ENCODE data around the gene RSPH4A. TPM values are rescaled to one million over a fixed set of nuclear protein-coding genes. Genes with fewer than 3 reads are reported as not detected.
"Not testable (repeated sequence)": the region's sequence is repeated elsewhere in the genome, so short reads cannot be mapped to it uniquely, and the experiment has no call there.

RSPH4A gene
- total RNA-seq, result not detected

DNA sequence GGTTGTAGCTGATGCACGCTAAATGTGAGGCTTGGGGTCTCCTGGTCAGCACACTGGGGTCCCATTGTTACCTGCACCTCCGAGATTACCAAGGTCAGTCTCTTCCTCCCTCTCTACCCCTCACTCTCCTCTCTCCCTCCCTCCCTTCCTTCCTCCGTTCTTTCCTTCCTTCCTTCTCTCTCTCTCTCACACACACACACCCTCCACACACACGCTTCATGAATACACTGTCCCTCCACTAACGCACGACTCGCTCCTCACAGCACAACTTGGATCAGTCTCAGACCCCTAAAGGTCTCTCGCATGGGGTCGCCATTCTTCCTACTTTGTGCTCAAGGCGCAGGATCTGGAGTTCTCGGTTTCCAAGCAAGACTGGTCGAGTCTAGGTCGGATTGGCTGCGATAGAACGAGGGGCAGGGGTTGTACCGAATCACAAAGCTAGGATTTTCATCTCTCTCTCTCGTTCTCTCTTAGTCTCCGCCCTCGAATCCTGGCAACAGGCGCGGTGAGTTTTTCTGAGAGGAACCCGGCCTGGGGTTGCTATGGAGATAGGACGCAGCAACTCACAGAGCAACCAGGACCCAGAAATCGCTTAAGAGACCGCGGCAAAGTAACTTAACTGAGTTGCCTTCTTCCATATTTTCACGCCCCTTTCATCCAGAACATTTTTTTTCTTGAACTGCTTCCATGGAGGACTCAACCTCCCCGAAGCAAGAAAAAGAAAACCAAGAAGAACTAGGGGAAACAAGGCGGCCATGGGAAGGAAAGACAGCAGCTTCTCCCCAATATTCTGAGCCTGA, at the start of gene RSPH4A:
RSPH4A (plus strand) TSS at position 543 of the 800 bp plus-strand sequence; CDS start at position 688, 145 bp downstream.
- DNase-seq (ENCODE audit: low spot score), result peak; percentile 69
- peak; percentile 96 for ATAC-seq

DNA sequence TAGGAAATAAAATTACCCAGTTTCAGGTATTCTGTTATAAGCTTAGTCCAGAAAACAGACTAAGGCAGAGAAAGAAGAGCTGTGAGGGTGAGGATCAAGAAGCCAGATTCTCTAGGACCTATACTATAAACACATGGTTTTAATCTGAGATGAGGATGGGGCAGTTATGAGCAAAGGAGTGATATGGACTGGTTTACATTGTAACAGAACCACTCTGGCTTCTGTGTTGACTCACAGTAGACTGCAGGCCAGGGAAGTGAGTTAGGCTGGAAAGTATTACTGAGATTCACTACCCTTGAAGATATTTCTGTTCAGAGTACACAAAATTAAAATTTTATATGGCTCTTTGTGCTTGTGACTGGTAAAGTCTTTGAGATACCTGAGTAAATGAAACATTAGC, 48.2 kb upstream of the RSPH4A start:
- DNase-seq (ENCODE audit: low spot score) (no peak), ATAC-seq (no peak)

DNA sequence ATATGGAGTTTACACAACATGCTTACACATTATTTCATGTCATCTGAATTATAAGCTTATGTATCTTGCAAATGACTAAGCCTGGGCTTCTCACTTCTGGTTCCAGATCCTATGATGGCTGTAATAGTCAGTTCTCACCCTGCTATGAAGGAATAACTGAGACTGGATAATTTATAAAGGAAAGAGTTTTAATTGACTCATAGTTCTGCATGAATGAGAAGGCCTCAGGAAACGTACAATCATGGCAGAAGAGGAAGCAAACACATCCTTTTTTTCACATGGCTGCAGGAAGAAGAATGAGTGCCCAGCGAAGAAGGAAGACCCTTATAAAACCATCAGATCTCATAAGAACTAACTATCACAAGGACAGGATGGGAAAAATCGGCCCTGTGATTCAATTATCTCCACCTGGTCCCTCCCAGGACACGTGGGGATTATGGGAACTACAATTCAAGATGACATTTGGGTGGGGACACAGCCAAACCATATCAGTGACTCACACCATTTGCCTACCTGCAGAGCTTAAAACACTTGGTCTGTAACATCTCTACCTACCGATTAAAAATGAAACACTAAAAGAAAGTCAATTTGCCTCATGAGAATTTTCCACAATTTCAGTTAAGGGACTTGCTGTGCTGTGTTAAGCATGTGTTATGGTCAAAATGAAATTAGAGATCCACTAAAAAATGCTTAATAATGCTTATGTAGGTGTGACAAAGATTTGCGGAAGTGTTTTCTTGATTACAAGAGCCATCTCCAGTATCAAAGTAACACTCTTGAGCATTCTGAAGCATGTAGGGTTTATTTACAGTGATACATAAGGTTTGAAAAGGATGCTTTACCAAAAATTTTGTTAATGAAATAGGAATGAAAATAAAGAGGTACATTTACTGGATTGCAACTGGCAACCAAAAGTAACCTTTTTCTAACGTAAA, 47.2 kb upstream of the RSPH4A start:
- DNase-seq (ENCODE audit: low spot score), result no peak
- no peak for ATAC-seq

DNA sequence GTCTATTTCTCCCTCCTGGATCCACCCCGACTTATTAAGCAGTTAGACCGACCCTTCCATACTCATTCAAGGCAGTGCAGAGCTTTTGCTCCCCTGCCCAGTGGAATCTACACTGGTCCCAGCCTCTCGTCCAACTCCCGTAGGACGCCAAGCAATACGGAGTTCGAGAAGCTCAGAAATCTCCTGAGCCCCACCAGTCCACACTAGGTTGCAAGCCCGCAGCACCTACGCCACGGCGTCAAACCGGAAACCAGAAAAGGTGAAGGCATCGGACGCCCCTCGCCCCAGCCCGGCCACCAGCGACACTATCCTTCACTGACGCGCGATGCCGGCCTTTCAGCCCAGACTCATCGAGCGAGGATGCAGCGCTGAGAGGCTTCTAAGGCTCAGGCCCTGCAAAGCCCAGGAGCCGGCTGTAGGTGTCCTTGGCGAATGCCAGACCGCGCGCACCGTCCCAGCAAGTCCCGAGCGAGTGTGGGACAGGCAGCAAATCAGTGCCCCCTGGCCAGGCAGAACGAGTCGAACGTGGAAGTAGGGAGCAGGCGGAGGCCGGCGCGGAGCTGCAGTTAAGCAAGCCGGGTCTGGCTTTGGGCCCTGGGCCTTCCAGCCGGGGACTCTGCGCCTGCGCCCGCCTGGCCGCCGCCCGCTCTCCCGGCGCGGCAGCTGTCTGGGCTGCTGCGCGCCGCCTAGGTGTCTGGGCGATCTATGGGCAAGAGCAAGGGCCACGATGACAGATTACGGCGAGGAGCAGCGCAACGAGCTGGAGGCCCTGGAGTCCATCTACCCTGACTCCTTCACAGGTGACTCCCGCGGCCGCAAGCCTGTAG, 45.2 kb upstream of the RSPH4A start, which contains the start of gene RWDD1:
RWDD1 (plus strand) TSS at position 649 of the 827 bp plus-strand sequence; CDS start at position 728, 79 bp downstream.
- ATAC-seq (peak; percentile 97), DNase-seq (ENCODE audit: low spot score) (peak; percentile 100)

DNA sequence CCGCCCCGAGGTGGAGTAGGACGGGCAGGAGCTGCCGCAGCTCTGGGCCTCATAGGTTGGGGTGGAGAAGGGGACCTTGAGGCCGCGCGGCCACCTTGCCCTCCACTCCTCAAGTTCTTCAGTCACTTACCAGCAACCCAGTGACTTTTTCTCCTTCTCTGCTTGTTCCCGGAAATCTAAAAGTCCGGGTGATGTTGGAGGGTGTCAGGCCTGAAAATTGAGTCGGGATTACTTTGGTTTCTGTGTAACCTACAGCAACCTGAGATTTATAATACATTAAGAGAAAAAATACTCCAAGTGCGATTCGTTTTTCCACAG, 44.6 kb upstream of the RSPH4A start:
- DNase-seq (ENCODE audit: low spot score) (no peak), ATAC-seq (no peak)

DNA sequence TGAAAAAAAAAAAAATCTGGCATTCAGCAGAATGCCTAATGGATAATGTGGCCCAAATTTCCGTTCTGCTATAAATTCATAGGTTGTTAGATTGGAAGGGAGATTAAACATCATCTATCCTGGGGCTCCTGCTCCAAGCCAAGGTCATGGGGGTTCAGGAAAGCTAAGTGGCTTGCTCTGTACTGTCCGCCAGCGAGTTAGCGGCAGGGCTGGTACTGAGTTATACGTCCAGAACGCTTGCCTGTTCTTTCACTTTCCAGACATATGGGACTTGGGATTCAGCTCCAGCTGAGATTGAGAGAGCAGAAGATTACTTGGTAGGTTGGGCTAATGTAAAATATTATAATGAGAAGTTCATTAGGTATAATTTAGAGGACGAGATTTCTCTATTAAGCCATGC, 44.1 kb upstream of the RSPH4A start:
- DNase-seq (ENCODE audit: low spot score) (no peak), ATAC-seq (peak; percentile 22)

DNA sequence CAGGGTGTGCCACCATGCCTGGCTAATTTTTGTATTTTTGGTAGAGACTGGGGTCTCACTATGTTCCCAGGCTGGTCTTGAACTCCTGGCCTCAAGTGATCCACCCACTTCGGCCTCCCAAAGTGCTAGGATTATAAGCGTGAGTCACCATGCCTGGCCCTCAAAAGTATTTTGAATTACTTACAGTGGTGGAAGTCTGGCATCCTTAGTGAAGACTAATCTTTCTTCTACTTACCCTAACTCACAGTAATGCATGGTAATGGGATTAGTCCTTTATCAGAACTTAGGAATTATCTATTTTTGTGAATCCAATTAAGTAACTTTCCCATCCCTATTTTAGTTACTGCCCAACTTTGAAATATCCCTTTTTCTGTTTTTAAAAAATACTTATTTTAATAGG, 41.1 kb upstream of the RSPH4A start:
- no peak for ATAC-seq
- DNase-seq (ENCODE audit: low spot score), result no peak

DNA sequence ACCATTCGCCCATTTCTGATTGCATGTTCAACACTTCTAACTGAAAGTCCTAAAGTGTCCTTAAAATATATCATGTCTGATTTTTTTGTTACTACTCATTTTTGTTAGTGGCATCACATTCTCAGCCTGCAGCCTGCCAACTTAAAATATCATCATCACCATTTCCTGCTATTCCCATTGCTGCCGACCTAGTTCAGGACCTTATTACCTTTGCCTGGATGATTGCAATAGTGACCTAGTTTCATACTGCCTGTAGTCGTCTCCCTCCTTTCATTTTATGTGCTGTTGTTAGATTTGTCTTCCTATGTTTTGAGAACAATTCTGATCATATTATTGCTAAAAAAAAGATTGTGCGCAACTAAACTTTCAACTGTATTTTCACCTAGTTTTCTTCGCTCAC, 38.8 kb upstream of the RSPH4A start:
- ATAC-seq (peak; percentile 92), DNase-seq (ENCODE audit: low spot score) (no peak)

DNA sequence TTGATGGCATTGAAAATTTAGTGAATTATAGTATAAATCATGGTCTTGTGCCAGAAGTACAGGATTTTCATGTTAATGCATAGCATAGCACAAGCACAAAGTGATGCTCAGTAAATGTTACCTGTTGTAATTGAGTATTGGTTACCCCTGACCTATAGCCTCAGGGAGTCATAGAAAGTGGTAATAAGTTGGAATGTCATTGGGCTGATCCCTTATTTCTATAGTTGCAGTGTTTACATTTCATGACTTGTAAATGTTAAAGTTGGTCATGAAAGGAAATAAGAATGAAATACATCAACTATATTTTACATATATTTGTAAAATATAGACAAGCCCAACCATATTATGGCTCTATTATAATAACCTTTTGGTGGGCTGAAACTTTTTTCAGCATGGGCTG, 37.9 kb upstream of the RSPH4A start:
- DNase-seq (ENCODE audit: low spot score), result no peak
- no peak for ATAC-seq

DNA sequence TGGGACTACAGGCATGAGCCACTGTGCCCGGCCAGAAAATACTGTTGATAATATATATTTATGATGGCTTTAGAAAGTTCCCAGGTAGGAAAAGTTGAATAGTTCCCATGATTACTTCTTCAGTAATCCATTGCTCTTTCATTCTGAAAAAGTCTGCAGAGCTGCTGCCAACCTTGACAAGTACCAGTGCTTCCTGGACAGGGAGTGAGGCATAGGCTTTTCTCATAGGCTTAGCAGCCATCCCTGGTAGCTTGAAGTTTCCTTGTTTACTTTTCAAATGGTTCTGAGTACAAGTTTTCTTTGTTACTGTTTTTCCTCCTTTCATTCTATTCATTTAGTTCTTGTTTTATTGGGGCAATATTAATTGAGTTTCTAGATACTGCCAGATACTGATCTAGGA, 37.1 kb upstream of the RSPH4A start:
- DNase-seq (ENCODE audit: low spot score), result no peak
- no peak for ATAC-seq

DNA sequence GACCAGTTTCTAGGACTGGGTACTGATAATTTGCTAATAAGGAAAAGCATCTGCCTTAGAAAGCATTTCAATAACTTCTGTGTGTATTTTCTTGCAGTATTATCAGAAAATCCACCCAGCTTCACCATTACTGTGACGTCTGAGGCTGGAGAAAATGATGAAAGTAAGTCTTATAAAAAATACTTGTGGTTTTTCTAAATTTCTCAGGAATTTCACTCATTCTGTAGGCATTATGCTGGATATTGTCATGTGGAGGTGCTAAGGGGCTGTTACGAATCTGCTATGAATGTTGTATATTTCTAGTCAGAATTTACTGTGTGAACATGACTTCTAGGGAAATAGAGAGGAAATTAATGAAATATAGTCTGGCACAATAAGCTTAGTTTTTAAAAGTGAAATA, 36.1 kb upstream of the RSPH4A start:
- ATAC-seq, result no peak
- no peak for DNase-seq (ENCODE audit: low spot score)

DNA sequence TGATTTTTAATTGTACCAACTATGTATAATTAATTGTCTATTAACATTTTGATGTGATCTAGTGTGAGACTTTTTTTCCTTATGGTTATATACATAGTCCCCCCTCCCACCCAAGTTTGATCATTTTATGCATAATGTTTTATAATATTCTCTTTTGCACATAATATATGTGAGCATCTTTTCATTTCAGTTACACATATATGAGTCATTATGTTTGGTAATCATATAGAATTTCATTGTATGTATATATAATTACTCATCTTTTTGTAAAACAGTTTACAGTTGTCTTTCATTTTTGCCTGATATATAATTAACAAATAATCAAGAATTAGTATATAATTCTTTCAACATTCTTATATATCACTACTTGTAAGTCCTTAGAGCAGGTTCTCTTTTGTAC, 30.0 kb upstream of the RSPH4A start:
- no peak for DNase-seq (ENCODE audit: low spot score)
- no peak for ATAC-seq

DNA sequence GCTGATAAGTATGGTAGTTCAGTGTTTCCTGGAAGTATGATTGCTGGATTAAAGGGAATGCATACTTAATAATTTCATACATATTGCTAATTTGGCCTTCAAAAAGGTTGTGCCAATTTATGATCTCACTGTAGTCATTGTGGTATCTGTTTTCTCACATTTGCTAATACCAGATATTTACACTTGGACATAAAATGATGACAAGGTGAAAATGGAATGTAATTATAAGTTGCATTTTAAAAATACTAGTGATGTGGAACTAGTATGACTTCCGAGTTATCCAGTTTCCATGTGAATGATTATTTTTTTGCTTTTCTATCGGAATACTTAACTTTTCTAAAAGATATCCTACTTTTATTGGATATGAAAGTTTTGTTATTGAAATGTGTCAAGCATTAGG, 29.5 kb upstream of the RSPH4A start:
- DNase-seq (ENCODE audit: low spot score), result no peak
- ATAC-seq, result no peak

DNA sequence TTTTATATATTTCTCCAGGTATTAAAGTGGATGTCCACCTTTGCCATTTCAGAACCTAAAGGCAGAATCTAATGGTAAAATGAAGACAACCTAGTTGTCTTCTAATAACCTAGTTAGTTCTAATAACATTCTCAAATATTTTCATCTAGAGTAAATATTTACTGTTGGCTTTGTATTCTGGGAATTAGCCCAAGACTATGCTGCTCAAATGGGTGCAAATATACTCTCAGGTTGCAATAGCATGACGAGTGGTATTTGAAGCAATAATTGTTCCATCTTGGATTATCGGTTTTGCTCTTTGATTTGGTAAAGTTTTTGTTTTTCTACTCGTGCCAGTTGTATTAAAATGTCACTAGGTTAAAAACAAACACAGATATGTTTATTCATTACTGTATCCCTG, 21.0 kb upstream of the RSPH4A start:
- ATAC-seq (no peak), DNase-seq (ENCODE audit: low spot score) (no peak)

DNA sequence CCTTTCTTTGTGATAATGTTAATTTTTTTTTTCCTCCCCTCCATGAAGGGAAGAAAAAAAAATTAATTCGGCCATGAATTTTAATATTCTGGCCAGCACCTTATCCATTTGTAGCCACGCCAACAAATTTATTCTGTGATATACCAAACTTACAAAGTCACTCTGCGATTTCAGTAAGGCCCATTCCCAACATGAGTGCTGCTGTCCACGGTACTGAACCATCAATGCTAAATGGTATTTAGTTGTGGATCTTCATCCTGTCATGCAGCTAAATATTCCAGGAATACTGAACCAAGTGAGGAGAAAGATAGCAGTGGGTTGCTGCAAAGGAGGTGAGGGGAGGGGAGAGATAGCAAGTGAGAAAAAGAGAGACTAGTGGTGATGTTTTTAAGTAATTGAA, 19.5 kb upstream of the RSPH4A start:
- DNase-seq (ENCODE audit: low spot score) (no peak), ATAC-seq (no peak)

DNA sequence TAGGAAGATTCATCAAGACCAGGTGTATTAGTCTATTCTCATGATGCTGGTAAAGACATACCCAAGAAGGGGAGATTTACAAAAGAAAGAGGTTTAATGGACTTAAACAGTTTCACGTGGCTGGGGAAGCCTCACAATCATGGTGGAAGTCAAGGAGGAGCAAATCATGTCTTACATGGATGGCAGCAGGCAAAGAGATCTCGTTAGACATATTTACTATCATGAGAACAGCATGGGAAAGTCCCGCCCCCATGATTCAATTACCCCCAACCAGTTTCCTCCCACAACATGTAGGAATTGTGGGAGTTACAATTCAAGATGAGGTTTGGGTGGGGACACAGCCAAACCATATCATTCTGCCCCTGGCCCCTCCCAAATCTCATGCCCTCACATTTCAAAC, 12.4 kb upstream of the RSPH4A start:
- ATAC-seq, result not testable (repeated sequence)

DNA sequence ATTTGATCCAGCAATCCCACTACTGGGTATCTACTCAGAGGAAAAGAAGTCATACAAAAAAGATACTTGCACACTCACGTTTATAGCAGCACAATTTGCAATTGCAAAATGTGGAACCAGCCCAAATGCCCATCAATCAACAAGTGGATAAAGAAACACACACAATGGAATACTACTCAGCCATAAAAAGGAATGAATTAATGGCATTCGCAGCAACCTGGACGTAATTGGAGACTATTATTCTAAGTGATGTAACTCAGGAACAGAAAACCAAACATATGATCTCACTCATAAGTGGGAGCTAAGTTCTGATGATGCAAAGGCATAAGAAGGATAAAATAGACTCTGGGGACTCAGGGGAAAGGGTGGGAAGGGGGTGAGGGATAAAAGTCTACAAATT, 11.4 kb upstream of the RSPH4A start:
- not testable (repeated sequence) for DNase-seq (ENCODE audit: low spot score); ATAC-seq

More for the DNA sequence above, 12.4 kb upstream of the RSPH4A start:
- not testable (repeated sequence) for DNase-seq (ENCODE audit: low spot score)

DNA sequence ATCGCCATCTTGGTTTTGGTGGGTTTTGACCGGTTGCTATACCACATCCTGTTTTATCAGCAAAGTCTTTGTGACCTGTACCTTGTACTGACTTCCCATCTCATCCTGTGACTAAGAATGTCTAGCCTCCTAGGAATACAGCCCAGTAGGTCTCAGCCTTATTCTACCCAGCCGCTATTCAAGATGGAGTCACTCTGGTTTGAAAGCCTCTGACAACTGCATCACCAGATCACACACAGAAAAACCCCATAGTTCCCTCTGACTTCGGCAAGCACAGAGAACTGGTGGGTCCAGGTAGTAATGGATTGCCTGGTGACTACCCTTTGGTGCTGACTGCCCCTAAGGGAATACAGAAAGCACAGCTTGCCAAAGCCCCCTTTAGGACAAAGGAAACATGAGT, 10.3 kb upstream of the RSPH4A start:
- DNase-seq (ENCODE audit: low spot score) (no peak), ATAC-seq (no peak)

DNA sequence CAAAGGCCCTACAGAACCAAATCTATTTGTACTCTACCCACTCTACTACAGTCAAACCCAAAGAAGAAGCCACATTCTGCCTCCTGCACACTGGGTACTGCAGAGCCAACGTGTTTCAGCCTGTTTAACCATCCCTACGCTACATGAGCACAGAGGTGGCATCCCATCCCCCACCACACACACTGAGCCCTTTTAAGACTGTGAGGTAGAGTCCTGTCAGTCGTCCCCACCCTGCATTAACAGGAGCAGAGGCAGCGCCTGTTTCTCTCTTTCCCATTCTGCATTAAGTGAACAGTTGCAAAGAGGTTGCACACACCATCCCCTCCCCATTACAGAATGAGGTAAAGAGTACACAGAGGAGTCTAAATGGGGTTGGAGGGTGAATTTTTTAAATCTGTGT, 5.2 kb upstream of the RSPH4A start:
- DNase-seq (ENCODE audit: low spot score) (no peak), ATAC-seq (no peak)

DNA sequence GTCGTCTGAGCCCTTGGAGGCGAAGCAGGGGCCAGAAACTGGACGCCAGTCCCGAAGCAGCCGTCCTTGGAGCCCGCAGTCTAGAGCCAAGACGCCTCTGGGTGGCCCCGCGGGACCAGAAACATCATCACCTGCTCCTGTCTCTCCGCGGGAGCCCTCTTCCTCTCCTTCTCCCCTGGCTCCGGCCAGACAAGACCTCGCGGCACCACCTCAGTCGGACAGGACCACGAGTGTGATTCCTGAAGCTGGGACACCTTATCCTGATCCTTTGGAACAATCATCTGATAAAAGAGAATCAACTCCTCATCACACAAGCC, 416 bp downstream of the RSPH4A start:
- DNase-seq (ENCODE audit: low spot score) (no peak), ATAC-seq (peak; percentile 33)

Measured in left lobe of liver (tissue), 2 donors.